HG03095 (cell line): ENCODE data around the gene CNNM2.
A peak's percentile ranks its signal among the peaks of the same experiment; 100 is the strongest.

Experiments used
- ATAC-seq: cut with Tn5 transposase; IDR thresholded peaks from one replicate; pipeline ENCODE4 v1.9.1; 2021; ENCODE audit warnings: moderate library complexity; ENCODE audit not compliant: unreplicated experiment

The CNNM2 gene

DNA sequence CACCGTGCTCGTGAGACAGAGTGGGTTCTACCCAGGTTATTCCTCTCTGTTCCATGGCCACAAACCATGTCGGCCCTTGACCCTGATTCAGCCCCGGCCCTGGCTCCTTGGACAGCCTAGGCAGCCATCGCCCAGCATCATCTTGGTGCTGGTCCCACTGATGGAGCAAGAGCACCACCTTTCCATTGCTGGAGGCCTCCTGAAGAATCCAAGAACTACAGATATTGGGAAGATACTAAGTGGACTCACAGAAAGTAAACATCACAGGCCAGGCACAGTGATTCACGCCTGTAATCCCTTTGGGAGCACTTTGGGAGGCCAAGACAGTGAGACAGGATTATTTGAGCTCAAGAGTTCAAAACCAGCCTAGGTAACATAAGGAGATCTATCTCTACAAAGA, 149.9 kb downstream of the CNNM2 start:
- no peak for ATAC-seq

DNA sequence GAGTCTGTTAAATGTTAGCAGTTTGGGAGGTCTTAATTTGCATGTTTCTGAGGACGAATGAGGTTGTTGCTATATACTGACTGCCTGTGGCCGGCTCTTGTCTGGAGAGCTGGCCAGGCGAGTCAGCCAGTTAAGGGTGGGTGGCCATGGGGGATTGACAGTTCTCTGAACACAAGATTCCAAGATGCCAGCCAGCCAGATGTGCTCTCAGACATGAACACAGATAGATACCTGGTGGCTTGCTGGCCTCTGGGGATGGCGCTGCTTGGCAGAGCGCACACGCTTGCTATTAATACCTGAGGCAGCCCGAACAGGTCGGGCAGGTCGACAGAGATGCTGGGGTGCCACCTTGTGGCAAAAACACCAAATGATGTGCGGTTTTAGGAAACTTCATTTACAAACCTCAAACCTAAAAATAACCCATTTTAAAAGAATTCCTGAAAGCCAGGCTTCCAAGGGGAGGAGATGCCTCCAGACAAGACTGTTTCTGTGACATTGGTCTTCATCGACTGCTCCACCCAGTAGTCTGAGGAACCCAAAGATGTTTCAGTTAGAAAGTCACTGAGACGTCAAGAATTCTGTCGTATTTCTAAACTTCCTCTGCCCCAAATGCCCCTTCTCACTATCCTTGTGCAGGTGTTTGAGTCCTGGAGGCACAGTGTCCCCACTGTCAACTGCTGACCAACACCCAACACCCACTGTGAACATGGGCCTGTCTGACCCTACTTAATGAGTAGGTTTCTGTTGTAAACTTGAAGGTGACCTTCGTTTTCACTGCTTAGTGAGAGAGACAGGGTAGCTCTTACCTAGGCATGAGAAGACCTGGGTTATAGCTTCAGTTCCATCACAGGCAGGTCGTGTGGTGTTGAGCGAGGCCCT, 151.6 kb downstream of the CNNM2 start:
- ATAC-seq, result peak; percentile 58

DNA sequence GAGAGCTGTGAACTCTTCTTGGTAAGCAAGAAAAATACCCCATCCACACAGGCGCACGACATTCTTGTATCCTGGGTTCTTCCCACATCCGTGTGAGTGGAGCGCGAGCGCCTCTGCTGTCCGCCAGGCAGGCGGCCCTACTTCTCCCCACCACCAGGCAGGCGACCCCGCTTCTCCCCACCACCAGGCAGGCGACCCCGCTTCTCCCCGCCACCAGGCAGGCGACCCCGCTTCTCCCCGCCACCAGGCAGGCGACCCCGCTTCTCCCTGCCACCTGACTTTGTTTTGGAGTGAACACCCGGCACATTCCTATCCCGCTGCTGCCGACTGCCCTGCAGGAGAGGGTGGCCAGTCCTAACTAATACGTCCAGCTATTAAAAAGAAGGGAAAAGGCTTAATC, 154.2 kb downstream of the CNNM2 start:
- no peak for ATAC-seq

DNA sequence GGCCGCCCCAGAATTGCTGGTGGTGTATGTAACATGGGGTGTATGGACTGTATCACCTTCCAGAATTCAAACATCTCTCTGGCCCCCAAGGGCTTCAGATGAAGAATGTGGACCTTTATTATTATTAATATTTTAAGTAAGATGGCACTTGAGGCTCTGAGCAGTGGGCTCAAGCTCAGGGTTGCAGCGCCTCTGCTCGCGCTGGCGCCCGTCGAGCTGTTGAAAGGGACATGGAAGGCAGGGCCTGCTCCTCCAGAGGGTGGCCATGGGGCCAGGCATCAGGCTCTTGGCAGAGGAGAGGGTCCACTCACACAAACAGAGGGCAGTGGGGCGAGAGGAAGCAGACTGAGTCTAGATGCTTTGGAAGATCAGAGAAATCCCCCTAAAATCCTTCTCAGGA, 154.8 kb downstream of the CNNM2 start:
- ATAC-seq, result no peak

DNA sequence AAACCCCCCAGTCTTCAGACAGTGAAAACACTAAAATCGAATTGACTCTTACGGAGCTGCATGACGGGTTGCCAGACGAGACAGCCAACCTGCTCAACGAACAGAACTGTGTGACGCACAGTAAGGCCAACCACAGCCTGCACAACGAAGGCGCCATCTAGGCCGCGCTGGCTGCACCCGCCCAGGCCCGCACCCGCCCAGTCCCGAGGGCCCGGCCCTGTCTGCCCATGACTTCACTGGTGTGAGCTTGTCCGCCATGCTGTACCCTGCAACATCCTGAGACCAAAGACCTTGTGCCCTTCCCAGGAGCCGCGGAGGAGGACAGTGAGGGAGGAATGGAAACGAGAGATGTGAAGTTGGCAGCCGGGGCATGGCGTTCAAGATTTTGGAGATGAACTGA, 158.9 kb downstream of the CNNM2 start:
- ATAC-seq, result no peak

DNA sequence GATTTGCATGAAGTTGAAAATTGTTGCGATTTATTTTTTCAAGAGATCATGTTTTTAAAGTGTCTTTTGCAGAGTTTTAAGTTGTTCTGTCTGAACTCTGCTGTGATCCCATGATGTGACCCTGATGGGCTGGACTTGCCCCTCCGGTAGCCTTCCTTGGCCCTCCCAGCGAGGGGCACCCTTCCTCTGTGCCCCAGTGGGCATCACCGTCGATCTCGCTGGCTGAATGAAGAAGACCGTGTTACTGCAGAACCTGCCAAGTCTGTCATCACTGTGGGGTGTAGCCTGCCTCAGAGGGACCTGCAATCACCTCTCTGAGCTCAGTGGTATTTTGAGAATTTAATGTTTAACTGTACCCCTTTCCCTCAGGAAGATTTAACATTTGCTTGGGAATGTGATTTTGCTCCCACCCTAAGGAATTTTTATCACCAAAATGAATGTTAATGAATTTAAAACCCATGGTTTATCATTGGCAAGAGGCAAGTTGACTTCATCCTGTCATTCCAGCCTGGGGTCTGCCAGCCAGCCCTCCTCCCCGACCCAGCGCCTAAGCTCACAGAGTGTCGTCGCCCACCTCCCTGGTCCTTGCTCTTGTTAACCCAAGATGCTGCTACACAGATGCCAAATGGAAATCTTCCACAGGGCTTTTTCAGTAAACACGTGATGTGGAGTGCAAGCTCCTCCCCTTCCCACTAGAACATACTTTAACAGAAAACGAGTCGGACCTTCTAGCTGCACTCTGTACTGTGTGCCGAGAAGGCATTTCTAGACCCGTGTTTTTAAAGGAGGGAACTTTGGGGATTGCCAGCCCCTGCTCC, 159.6 kb downstream of the CNNM2 start:
- no peak for ATAC-seq

DNA sequence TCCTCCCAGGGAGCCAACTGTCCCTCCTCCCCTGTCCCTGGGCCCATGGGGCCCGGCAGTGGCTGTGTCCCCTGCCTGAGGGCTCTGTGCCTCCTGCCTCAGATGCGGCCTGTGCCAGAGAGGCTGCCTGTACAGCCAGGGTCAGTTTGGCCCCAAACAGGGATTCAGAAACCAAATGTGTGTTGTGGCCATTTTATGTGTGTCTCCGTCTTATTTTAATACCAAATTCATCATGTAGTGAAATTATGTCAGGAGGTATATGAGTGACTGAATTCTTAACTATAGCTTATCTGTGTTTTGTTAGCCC, 160.2 kb downstream of the CNNM2 start:
- ATAC-seq, result no peak

DNA sequence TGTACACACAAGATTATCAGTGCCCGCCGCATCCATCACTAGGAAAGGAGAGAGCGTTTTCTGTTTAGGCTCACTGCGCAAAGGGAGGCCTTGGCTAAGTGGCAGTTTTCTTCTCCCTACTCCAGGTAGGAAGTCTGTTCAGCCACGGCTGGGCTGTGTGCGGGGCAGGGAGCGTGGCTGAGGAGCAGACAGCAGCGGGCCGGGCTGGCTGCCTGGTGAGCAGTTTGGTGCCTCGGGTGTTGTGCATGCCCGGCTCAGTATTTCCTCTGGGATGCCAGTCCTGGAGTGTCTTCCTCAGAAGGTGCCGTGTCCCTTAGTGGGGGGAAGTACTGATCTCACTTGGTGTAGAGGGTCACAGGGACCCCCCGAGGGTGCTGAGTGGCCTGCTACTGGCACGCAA, 160.6 kb downstream of the CNNM2 start:
- no peak for ATAC-seq

DNA sequence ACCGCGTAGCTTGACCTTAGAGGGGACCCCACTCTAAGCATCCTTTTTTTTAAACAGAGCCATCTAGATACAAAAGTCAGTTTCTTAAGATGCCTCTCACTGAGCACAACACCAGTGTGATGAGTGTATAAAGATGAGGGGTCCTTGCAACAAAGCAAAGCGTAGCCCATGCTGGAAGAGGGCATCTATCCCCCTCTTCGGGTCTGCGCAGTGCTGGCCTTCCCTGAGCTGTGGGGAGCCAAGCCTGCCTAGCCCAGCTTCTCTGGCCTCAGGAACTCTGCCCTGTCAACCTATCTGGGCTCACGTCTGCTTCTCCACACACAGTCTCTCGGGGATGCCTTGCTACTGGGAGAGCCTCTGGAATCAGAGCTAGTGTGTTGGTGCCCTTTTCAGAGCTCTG, 161.0 kb downstream of the CNNM2 start:
- no peak for ATAC-seq

DNA sequence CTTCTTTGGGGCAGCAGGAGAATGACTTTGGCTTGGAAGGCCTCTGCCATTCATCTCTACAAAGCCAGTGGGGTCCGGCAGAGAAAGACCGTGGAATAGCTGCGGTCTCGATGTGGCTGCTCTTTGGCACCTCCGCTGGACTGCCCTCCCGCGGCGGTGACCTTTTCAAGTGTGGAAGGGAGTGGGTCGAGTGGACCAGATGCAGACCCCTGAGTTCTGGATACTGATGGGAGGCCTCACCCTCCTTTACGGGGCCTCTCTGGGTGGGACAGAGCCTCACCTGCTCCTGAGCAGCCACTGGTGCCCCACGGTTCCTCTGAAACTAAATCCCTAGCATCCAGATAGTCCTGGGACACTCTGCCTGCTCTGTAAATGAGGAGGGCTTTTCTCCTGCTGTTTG, 161.9 kb downstream of the CNNM2 start:
- no peak for ATAC-seq

DNA sequence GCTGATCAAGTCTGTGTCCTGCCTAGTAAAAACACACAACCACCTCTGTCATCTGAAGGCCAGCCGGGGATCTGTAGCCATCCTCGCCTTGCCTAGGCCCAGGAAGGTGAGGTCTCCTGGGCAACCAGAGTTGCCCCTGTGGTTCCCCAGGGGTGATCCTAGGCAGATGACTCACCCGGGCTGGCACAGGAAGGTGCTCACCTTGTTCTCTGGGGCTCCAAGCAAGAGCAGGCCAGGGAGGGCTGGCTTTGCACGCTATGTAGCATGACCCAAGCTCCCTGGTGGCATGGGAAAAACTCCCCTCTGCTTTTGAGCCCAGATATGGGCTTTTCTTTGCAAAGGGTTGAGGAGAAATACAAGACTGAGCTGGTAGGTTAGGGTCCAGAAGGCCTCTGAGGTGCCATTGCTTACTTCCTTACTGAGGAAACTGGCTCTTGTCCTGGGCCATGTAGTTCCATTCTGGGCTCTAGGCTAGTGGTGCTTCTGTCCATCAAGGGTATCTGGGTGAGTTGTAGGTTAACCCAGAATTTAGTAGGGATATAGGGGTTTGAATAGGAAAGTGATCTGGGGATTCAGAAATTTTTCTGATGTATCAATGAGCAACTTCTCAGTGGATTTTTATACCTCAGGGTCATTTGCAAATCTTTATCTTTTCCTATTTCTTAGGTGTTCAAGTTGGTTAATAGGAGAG, 162.9 kb downstream of the CNNM2 start:
- no peak for ATAC-seq

DNA sequence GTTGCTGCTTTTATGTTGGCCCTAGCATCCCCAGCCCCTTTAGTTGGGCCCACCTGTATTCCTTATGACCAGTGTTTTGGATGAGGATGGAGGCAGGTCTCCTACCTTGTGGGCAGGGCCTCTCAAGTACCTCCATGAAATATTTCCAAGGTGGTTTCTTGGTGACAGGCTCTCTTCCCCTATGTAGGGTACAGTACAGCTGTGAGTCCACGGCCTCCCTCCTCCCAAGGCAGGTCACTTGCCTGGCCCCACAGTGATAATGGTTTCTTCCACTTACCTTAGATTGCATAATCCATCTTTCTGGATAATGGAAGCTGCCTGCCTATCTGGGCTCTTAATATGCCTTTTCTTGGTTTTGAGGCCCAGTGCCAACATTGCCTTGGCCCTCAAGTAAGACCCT, 164.6 kb downstream of the CNNM2 start:
- ATAC-seq, result no peak

DNA sequence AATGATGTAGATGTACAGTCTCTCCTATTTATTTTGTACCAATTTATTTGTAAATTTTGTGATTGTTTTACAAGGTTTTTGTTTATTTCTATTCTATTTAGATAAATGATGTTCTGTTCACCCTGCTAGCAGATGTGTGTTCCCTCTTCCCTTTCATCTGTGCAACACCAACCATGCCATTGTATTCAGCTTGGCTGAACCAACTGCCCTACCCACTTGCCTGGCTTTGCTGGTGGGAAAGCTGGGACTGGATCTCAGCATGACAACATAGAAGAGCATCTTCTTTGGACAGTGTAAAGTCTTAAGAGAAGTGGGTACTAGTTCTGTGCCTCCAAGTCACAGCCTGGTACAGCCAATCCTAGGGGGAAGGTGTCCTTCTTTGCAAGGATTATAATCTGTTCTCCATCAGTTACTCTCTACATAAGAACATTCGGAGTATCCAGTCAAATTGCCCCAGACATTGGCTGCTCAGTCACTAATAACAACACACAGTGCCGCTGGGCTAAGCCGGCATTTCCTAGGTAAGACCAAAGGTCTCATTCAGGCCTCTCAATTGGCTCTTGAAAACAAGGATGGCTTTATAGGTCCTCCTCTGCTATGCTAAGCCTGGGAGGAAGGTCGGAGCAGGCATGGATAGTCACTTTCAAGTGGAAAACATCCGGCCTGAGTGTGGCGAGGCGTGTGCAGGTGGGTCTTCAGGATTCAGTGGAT, 165.3 kb downstream of the CNNM2 start:
- ATAC-seq, result no peak

DNA sequence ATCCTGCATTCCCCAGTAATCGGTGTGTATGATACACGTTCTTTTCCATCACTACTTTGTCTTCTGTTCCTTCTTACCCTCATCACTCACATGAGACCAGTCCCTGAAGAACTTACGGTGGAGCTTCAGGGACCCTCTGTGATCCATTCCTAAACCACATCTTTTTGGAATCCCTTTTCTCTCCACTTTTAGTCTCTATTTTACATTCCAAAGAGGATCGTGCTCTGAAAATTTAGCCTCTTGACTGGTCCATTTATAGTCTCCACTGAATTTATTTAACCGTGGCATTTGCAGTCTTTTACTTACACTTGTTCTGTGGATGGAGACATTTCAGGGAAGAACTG, 165.9 kb downstream of the CNNM2 start:
- no peak for ATAC-seq

DNA sequence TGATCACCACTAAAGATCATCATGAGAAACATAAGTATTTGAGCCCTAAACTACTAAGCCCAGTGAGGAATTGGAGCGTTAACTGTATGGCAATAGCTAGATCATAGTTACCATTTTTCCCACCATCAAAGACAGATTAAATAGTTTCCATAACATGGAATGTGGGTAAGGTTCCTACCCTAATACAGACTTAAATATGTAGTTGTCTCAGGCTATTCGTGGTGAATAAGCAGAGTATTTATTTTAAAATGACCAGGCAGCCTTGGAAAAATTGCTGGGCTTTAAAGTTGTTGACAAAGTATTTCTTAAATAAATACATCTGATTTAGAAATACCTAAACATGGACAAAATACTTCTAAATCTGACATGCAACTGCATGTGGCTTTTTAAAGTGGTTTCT, 168.2 kb downstream of the CNNM2 start:
- no peak for ATAC-seq

DNA sequence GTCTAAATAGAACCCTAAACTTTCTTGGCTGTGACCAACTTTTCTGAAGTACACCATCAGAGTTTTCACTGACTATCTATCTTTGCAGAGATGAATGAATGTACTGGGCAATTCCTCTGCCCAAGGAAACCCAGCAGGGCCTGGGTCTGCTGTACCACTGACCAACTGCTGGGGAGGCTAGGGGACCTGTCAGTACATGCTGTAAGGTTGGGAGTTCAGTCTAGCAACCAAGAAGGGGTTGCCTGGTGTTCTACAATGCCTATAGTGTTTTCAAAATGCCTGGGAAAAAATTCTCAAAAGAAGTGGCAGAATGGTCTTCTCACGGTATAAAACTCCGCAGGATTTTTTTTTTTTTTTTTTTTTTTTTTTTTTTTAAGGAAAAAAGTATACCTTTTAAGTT, 168.7 kb downstream of the CNNM2 start:
- ATAC-seq, result no peak

DNA sequence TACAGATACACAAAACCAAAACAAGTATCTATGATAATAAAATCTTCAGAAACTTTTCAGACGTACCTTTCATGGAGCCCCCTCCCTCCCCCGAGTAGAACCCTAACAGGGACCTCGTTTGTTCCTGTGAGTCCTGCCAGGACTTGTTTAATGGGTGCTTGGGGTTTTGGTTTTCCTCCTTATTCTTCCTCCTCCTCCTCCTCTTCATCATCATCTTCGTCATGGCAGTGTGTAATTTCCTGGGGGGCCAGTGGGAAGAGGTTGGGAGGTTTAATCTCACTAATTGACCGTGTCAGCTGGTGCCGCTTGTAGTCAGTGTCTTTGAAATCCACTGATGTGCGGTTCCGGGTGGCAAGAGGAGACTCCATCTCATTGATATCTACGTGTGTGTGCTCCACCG, 171.4 kb downstream of the CNNM2 start:
- no peak for ATAC-seq

DNA sequence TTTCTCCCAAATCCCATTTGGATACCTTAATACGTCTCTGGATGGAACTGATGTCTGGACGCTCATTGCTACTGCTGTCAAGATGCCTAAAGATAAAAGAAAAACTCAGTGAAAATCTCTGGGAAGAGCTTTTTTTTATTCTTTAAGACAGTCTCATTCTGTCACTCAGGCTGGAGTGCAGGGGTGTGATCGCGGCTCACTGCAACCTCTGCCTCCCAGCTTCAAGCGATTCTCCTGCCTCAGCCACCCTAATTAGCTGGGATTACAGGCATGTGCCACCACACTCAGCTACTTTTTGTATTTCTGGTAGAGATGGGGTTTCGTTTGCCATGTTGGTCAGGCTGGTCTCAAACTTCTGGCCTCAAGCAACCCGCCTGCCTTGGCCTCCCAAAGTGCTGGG, 172.8 kb downstream of the CNNM2 start:
- ATAC-seq, result no peak

DNA sequence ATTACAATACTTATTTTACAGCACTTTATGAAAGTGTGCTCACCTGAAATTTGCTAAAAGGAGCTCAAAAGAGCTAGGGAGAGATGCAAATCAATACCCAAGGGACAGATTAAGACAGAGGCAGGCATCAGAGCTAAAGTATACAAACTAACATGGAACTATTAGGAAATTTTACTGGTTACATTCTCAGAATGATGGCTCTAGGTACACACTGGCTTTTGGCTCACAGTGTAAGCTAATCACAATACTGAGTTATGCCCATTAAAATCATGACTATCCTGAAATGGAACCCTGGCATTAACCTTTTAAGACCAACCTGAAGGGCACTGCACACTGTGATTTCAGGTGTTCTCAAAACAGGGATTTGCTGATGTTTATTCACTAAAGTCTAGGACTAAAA, 176.9 kb downstream of the CNNM2 start:
- ATAC-seq, result no peak

DNA sequence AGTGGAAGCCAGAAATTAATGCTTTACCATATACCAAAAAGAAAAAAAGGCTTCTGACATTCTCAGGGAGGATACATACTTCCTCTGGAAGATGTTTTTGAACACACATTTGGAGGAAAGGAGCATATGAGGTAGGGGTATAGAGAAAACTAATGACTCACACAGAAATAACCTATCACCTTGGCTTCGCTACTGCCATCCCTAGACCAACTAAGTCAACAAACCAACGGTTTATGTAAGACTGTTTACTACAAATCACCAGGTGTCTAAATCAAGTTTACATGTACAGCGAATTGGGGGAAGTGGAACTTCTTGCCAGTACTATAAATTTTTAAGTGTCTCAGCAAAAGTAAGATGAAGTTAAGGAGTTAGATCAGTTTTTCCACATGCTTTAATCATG, 178.0 kb downstream of the CNNM2 start:
- ATAC-seq, result no peak

DNA sequence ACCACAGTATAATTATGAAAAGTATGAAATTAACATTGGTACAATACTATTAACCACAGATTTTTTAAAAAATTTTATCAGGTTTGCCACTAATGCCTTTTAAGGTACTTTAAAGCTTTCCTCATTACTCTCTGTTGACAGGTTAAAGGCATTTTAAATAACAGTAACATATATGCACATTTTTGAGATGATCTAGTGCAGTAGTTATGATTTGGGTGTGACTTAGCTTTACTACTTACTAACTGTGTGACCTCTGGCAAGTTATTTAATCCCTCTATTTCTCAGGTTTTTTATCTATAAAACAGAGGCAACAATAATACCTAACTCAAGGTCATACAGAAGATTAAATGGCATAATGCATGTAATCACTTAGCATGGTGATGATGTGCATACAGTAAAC, 180.1 kb downstream of the CNNM2 start:
- no peak for ATAC-seq
